HEK293 (cell line): ENCODE data around the gene RGS9BP.

Source experiments
- KLF1 ChIP-seq: fragments of 450-650 bp; formaldehyde crosslinking; IDR thresholded peaks from 2 replicates; pipeline ENCODE4 v1.5.1; 2016; ENCODE audit warnings: missing biosample characterization, missing genetic modification characterization
- MYNN ChIP-seq: fragments of 450-650 bp; formaldehyde crosslinking; IDR thresholded peaks from 2 replicates; pipeline ENCODE4 v1.5.1; 2016; ENCODE audit warnings: missing biosample characterization, missing genetic modification characterization, borderline replicate concordance
- PRDM6 ChIP-seq: fragments of 450-650 bp; formaldehyde crosslinking; IDR thresholded peaks from 2 replicates; pipeline ENCODE4 v1.5.1; 2017; ENCODE audit warnings: missing biosample characterization, missing genetic modification characterization
- ZBTB26 ChIP-seq: fragments of 450-650 bp; formaldehyde crosslinking; optimal IDR thresholded peaks from 2 replicates; pipeline ENCODE3; 2016; ENCODE audit warnings: missing biosample characterization, mild to moderate bottlenecking, missing genetic modification characterization
- ZBTB44 ChIP-seq: fragments of 450-650 bp; IDR thresholded peaks from 2 replicates; pipeline ENCODE4 v1.5.1; 2018; ENCODE audit warnings: missing biosample characterization, mild to moderate bottlenecking, missing genetic modification characterization
- ZEB2 ChIP-seq: fragments of 450-650 bp; formaldehyde crosslinking; IDR thresholded peaks from 2 replicates; pipeline ENCODE4 v1.5.1; 2016; ENCODE audit warnings: missing biosample characterization, missing genetic modification characterization
- ZNF174 ChIP-seq: fragments of 450-650 bp; formaldehyde crosslinking; IDR thresholded peaks from 2 replicates; pipeline ENCODE4 v1.5.0; 2017; ENCODE audit warnings: missing biosample characterization, mild to moderate bottlenecking, missing genetic modification characterization
- ZNF221 ChIP-seq: fragments of 450-650 bp; formaldehyde crosslinking; IDR thresholded peaks from 2 replicates; pipeline ENCODE4 v1.5.1; 2017; ENCODE audit warnings: missing biosample characterization, missing genetic modification characterization, borderline replicate concordance
- ZNF223 ChIP-seq: fragments of 450-650 bp; formaldehyde crosslinking; IDR thresholded peaks from 2 replicates; pipeline ENCODE4 v1.5.1; 2016; ENCODE audit warnings: missing biosample characterization, missing genetic modification characterization
- ZNF302 ChIP-seq: fragments of 450-650 bp; formaldehyde crosslinking; IDR thresholded peaks from 2 replicates; pipeline ENCODE4 v1.5.1; 2016; ENCODE audit warnings: missing biosample characterization, missing genetic modification characterization, low read depth
- ZNF311 ChIP-seq: fragments of 450-650 bp; formaldehyde crosslinking; IDR thresholded peaks from 2 replicates; pipeline ENCODE4 v1.5.1; 2017; ENCODE audit warnings: missing biosample characterization, missing genetic modification characterization, borderline replicate concordance
- ZNF335 ChIP-seq: fragments of 450-650 bp; formaldehyde crosslinking; conservative IDR thresholded peaks from 2 replicates; pipeline ENCODE4 v1.5.1; 2016; ENCODE audit warnings: missing biosample characterization, missing genetic modification characterization
- ZNF37A ChIP-seq: fragments of 450-650 bp; IDR thresholded peaks from 2 replicates; pipeline ENCODE4 v1.5.1; 2018; ENCODE audit warnings: missing biosample characterization, missing genetic modification characterization
- ZNF473 ChIP-seq: fragments of 450-650 bp; formaldehyde crosslinking; IDR thresholded peaks from 2 replicates; pipeline ENCODE4 v1.5.1; 2017; ENCODE audit warnings: missing biosample characterization, missing genetic modification characterization
- ZNF501 ChIP-seq: fragments of 450-650 bp; formaldehyde crosslinking; IDR thresholded peaks from 2 replicates; pipeline ENCODE4 v1.5.1; 2016; ENCODE audit warnings: missing biosample characterization, missing genetic modification characterization
- ZNF521 ChIP-seq: fragments of 450-650 bp; formaldehyde crosslinking; IDR thresholded peaks from 2 replicates; pipeline ENCODE4 v1.5.1; 2017; ENCODE audit warnings: missing biosample characterization, mild to moderate bottlenecking, missing genetic modification characterization
- ZNF548 ChIP-seq: fragments of 450-650 bp; formaldehyde crosslinking; IDR thresholded peaks from 2 replicates; pipeline ENCODE4 v1.5.1; 2016; ENCODE audit warnings: missing biosample characterization, missing genetic modification characterization
- ZNF555 ChIP-seq: fragments of 450-650 bp; formaldehyde crosslinking; conservative IDR thresholded peaks from 2 replicates; pipeline ENCODE4 v1.5.1; 2017; ENCODE audit warnings: missing biosample characterization, mild to moderate bottlenecking, missing genetic modification characterization, inconsistent platforms
- ZNF558 ChIP-seq: fragments of 450-650 bp; formaldehyde crosslinking; IDR thresholded peaks from 2 replicates; pipeline ENCODE4 v1.5.1; 2016; ENCODE audit warnings: missing biosample characterization, missing genetic modification characterization
- ZNF624 ChIP-seq: fragments of 450-650 bp; formaldehyde crosslinking; IDR thresholded peaks from 2 replicates; pipeline ENCODE4 v1.5.1; 2017; ENCODE audit warnings: missing biosample characterization, missing genetic modification characterization
- ZNF639 ChIP-seq: fragments of 450-650 bp; formaldehyde crosslinking; IDR thresholded peaks from 2 replicates; pipeline ENCODE4 v1.5.1; 2016; ENCODE audit warnings: missing biosample characterization, missing genetic modification characterization
- ZNF830 ChIP-seq: fragments of 450-650 bp; IDR thresholded peaks from 2 replicates; pipeline ENCODE4 v1.5.0; 2018; ENCODE audit warnings: missing biosample characterization, missing genetic modification characterization, low read depth, mild to moderate bottlenecking, moderate library complexity
- ZSCAN16 ChIP-seq: fragments of 450-650 bp; formaldehyde crosslinking; IDR thresholded peaks from 2 replicates; pipeline ENCODE4 v1.5.1; 2016; ENCODE audit warnings: missing biosample characterization, missing genetic modification characterization
- TF ChIP-seq, protein P1 (sequence below): fragments of 450-650 bp; formaldehyde crosslinking; IDR thresholded peaks from 2 replicates; pipeline ENCODE4 v1.5.1; 2017; ENCODE audit warnings: missing biosample characterization, missing genetic modification characterization
- TF ChIP-seq, protein P2 (sequence below): fragments of 450-650 bp; formaldehyde crosslinking; conservative IDR thresholded peaks from 2 replicates; pipeline ENCODE4 v1.5.1; 2016; ENCODE audit warnings: low read depth, missing biosample characterization, missing genetic modification characterization
- TF ChIP-seq, protein P3 (sequence below): IDR thresholded peaks from 2 replicates; pipeline ENCODE4 v1.6.1; 2011; ENCODE audit warnings: mild to moderate bottlenecking, low read depth, low read length, borderline replicate concordance

The RGS9BP gene

DNA sequence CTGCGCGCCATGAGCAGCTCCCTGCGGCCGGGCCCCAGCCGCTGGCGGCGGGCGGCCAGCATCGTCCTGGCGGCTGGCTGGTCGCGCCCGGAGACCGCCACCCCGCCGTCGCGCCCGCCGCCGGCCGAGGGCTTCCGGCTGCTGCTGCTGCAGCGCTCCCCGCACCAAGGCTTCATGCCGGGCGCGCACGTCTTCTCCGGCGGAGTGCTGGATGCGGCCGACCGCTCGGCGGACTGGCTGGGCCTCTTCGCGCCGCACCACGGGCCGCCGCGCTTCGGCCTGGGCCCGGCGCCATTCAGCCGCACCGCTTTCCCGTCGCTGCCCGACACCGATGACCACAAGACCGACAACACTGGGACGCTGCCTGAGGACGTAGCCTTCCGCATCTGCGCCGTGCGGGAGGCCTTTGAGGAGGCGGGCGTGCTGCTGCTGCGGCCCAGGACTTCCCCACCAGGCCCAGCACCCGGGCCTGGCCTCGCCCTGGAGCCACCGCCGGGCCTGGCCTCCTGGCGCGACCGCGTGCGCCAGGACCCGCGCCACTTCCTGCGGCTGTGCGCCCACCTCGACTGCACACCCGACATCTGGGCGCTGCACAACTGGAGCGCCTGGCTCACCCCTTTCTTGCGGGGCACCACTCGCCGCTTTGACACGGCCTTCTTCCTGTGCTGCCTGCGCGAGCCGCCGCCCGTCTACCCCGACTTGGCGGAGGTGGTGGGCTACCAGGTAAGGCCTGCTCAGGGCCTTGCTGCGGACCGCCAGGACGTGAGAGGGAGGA, 16.5 kb downstream of the RGS9BP start (continued):
- TF ChIP-seq ZEB2 (tag by site-specific recombination) (0 out of 2 replicates have a peak, but pooled peaks have one; percentile 24), ZNF521 (tag by site-specific recombination) (no peak), KLF1 (tag by site-specific recombination) (peak; percentile 34), ZNF624 (tag by site-specific recombination) (0 out of 2 replicates have a peak, but pooled peaks have one; percentile 32), ZNF501 (tag by site-specific recombination) (no peak; the same call in none of the 2 replicates), ZNF37A (tag by site-specific recombination) (no peak), ZNF302 (tag by site-specific recombination) (no peak), ZNF311 (tag by site-specific recombination) (no peak), ZNF830 (tag by site-specific recombination) (no peak), ZNF548 (tag by site-specific recombination) (no peak), ZNF221 (no peak), ZNF223 (tag by site-specific recombination) (peak; percentile 75), ZNF174 (tag by site-specific recombination) (no peak), ZNF639 (no peak), ZSCAN16 (tag by site-specific recombination) (0 out of 2 replicates have a peak, but pooled peaks have one; percentile 20), ZBTB44 (tag by site-specific recombination) (no peak), PRDM6 (tag by site-specific recombination) (no peak), ZNF335 (tag by site-specific recombination) (peak; percentile 97), ZNF555 (tag by site-specific recombination) (no peak), ZNF473 (tag by site-specific recombination) (no peak), ZNF558 (tag by site-specific recombination) (no peak), MYNN (tag by site-specific recombination) (peak; percentile 38; the same call in 1 of the 2 replicates), ZBTB26 (peak; percentile 97)
- TF ChIP-seq, protein P1, sequence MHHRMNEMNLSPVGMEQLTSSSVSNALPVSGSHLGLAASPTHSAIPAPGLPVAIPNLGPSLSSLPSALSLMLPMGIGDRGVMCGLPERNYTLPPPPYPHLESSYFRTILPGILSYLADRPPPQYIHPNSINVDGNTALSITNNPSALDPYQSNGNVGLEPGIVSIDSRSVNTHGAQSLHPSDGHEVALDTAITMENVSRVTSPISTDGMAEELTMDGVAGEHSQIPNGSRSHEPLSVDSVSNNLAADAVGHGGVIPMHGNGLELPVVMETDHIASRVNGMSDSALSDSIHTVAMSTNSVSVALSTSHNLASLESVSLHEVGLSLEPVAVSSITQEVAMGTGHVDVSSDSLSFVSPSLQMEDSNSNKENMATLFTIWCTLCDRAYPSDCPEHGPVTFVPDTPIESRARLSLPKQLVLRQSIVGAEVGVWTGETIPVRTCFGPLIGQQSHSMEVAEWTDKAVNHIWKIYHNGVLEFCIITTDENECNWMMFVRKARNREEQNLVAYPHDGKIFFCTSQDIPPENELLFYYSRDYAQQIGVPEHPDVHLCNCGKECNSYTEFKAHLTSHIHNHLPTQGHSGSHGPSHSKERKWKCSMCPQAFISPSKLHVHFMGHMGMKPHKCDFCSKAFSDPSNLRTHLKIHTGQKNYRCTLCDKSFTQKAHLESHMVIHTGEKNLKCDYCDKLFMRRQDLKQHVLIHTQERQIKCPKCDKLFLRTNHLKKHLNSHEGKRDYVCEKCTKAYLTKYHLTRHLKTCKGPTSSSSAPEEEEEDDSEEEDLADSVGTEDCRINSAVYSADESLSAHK (tag by site-specific recombination): no peak
- TF ChIP-seq, protein P2, sequence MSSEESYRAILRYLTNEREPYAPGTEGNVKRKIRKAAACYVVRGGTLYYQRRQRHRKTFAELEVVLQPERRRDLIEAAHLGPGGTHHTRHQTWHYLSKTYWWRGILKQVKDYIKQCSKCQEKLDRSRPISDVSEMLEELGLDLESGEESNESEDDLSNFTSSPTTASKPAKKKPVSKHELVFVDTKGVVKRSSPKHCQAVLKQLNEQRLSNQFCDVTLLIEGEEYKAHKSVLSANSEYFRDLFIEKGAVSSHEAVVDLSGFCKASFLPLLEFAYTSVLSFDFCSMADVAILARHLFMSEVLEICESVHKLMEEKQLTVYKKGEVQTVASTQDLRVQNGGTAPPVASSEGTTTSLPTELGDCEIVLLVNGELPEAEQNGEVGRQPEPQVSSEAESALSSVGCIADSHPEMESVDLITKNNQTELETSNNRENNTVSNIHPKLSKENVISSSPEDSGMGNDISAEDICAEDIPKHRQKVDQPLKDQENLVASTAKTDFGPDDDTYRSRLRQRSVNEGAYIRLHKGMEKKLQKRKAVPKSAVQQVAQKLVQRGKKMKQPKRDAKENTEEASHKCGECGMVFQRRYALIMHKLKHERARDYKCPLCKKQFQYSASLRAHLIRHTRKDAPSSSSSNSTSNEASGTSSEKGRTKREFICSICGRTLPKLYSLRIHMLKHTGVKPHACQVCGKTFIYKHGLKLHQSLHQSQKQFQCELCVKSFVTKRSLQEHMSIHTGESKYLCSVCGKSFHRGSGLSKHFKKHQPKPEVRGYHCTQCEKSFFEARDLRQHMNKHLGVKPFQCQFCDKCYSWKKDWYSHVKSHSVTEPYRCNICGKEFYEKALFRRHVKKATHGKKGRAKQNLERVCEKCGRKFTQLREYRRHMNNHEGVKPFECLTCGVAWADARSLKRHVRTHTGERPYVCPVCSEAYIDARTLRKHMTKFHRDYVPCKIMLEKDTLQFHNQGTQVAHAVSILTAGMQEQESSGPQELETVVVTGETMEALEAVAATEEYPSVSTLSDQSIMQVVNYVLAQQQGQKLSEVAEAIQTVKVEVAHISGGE: no peak; the same call in 1 of the 2 replicates
- TF ChIP-seq, protein P3, sequence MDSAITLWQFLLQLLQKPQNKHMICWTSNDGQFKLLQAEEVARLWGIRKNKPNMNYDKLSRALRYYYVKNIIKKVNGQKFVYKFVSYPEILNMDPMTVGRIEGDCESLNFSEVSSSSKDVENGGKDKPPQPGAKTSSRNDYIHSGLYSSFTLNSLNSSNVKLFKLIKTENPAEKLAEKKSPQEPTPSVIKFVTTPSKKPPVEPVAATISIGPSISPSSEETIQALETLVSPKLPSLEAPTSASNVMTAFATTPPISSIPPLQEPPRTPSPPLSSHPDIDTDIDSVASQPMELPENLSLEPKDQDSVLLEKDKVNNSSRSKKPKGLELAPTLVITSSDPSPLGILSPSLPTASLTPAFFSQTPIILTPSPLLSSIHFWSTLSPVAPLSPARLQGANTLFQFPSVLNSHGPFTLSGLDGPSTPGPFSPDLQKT: no peak
